ENCODE measurements around the gene UBLCP1.
"Not testable (repeated sequence)": the region's sequence is repeated elsewhere in the genome, so short reads cannot be mapped to it uniquely, and the experiment has no call there.

UBLCP1 gene

DNA sequence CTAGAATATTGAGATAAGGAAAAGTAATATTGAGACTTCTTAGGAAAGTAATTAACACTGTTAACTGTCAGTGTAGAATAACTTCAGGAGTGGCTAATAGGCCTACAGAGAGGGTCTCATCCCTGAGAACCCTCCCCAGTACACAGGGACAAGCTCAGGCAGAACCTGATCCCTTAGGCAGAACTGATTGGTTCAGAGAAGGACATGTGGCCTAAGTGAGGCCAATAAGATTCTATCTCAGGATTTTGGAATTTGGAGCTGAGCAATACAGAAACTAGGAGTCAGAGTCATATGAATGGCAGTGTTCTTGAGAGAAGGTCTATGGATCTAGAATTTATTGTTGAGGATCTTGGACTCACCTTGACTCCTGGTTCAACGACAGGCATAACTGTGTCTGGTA is 10.9 kb upstream of the UBLCP1 start:
- H3K4me3 ChIP-seq (ENCODE audit: low read length) = no peak overlapping the region
- TF ChIP-seq, protein P1, sequence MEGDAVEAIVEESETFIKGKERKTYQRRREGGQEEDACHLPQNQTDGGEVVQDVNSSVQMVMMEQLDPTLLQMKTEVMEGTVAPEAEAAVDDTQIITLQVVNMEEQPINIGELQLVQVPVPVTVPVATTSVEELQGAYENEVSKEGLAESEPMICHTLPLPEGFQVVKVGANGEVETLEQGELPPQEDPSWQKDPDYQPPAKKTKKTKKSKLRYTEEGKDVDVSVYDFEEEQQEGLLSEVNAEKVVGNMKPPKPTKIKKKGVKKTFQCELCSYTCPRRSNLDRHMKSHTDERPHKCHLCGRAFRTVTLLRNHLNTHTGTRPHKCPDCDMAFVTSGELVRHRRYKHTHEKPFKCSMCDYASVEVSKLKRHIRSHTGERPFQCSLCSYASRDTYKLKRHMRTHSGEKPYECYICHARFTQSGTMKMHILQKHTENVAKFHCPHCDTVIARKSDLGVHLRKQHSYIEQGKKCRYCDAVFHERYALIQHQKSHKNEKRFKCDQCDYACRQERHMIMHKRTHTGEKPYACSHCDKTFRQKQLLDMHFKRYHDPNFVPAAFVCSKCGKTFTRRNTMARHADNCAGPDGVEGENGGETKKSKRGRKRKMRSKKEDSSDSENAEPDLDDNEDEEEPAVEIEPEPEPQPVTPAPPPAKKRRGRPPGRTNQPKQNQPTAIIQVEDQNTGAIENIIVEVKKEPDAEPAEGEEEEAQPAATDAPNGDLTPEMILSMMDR (IDR thresholded peaks at IDR 0.05; ENCODE audit: insufficient read depth, low read depth, low read length, missing control alignments) = no peak
- DNase-seq (ENCODE audit: low read depth) = no peak

DNA sequence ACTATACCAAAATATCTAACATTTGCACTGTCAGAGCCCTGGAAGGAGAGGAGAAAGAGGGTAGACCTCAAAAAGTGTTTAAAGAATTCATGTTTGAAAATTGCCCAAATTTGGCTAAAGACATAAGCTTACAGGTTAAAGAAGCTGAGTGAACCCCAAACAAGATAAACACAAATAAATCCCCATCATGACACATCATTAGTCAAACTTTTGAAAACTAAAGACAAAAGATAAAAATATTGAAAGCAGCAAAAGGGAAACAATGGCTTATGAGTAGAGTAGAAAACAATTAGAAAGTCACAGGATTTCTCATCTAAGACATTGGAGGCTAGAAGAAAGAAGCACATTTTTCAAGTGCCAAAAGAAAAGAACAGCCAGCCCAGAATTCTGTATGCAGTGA is 6.1 kb upstream of the UBLCP1 start:
- TF ChIP-seq, protein P1 (IDR thresholded peaks at IDR 0.05; ENCODE audit: insufficient read depth, low read depth, low read length, missing control alignments) = no peak
- peak; percentile 25 for DNase-seq (ENCODE audit: low read depth)
- no peak overlapping the region for H3K4me3 ChIP-seq (ENCODE audit: low read length)

DNA sequence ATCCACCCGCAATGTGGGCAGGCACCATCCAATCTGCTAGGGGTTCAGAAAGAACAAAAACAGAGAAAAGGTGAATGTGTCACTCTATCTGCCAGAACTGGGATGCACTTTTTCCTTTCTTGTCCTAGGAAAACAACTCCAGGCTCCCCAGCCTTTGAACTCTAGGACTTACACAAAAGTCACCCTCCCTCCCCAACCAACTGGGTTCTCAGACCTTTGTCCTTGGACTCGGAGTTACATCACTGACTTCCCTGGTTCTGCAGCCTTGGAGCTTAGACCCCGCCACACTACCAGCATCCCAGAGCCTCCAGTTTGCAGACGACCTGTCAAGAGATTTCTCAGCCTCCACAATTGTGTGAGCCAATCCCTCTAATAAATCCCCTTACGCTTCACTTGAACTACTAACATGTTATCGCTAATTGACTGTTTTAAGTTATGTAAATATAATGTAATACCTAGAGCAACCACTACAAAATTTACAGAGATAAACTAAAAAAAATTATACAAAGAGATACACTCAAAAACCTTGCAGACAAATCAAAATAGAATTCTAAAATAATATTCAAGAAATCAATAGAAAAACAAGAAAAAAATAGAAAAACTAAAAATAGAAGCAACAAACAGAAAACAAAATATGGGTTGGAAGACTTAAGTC is 5.3 kb upstream of the UBLCP1 start:
- TF ChIP-seq, protein P1 (IDR thresholded peaks at IDR 0.05; ENCODE audit: insufficient read depth, low read depth, low read length, missing control alignments) = peak; percentile 3
- no peak for DNase-seq (ENCODE audit: low read depth)
- no peak overlapping the region for H3K4me3 ChIP-seq (ENCODE audit: low read length)

DNA sequence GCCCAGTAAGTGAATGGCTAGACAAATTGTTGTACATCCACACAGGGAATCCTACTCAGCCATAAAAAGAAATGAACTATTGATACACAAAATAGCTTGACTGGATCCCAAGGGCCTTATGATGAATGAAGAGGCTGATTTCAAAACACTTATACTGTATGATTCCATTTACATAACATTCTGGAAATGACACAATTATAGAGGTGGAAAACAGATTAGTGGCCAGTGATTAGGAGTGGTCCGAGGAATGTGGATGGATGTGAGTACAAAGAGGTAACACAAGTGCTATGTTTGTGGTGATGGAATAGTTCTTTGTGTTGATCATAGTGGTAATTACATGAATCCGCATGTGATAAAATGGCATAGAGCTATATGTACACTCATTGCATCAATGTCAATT is 4.7 kb upstream of the UBLCP1 start:
- DNase-seq (ENCODE audit: low read depth) = no peak
- TF ChIP-seq, protein P1 (IDR thresholded peaks at IDR 0.05; ENCODE audit: insufficient read depth, low read depth, low read length, missing control alignments) = no peak

DNA sequence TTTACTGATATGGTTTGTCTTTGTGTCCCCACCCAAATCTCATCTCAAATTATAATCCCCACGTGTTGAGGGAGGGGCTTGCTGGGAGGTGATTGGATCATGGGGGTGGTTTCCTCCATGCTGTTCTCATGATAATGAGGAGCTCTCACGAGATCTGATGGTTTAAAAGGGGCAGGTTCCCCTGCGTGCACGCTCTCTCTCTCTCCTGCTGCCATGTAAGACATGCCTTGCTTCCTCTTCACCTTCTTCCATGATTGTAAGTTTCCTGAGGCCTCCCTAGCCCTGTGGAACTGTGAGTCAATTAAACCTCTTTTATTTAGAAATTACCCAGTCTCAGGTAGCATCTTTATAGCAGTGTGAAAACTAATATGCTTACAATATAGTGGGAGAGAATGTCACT is 2.9 kb upstream of the UBLCP1 start:
- not testable (repeated sequence) for H3K4me3 ChIP-seq (ENCODE audit: low read length); DNase-seq (ENCODE audit: low read depth)

More for the DNA sequence above, 4.7 kb upstream of the UBLCP1 start:
- H3K4me3 ChIP-seq (ENCODE audit: low read length) = no peak overlapping the region

DNA sequence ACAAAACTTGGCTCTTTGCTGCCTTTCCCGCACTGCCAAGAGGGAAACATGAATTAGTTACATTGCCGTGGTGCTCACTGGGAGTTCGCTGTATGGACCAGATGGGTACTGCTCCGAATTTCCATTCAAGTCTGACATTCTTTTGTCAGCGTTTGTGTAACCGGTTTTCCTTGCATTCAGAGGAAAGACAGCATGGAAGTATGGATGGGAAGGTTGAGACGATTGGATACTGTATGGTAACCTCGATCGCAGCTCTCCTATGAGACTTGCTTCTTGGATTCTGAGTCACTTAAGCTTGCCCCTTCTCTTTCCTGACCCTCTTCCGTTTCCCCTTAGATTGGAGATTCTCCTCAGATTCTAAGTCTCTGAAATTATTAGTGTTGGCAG is 625 bp upstream of the UBLCP1 start:
- DNase-seq (ENCODE audit: low read depth) = peak; percentile 74
- H3K4me3 ChIP-seq (ENCODE audit: low read length) = peak overlapping the region; percentile 90
- TF ChIP-seq, protein P1 (IDR thresholded peaks at IDR 0.05; ENCODE audit: insufficient read depth, low read depth, low read length, missing control alignments) = no peak

DNA sequence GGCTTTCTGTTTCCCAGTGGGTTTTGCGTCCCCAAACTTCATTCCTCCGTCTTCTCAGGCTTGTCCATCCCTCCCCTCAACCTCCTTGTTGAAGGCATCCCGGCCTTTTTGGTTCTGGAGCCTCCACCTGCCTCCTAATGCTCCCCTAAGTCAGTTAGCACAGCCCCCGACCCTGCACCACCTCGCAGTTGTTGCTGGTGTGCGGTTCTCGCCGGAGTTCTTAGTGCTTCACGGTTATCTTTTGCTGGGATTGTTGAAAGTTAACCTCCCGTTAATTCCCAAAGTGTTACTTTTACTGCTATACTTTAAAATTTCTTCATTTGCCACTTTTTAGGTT is 447 bp downstream of the UBLCP1 start:
- DNase-seq (ENCODE audit: low read depth) = no peak

DNA sequence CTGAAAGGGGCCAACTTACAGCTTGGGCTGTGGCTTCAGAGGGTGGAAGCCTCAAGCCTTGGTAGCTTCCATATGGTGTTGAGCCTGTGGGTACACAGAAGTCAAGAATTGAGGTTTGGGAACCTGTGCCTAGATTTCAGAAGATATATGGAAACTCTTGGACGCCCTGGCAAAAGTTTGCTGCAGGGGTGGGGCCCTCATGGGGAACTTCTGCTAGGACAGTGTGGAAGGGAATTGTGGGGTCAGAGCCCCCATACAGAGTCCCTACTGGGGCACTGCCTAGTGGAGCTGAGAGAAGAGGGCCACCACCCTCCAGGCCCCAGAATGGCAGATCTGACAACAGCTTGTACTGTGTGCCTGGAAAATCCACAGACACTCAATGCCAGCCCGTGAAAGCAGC is 3.7 kb downstream of the UBLCP1 start:
- not testable (repeated sequence) for H3K4me3 ChIP-seq (ENCODE audit: low read length); DNase-seq (ENCODE audit: low read depth)

More for the DNA sequence above, 447 bp downstream of the UBLCP1 start:
- TF ChIP-seq, protein P1 (IDR thresholded peaks at IDR 0.05; ENCODE audit: insufficient read depth, low read depth, low read length, missing control alignments) = no peak
- peak overlapping the region; percentile 90 for H3K4me3 ChIP-seq (ENCODE audit: low read length)

Data from epithelial cell of esophagus (primary cell).